HUES48 (cell line): ENCODE data around the gene FDX2.
"Not testable (repeated sequence)": the region's sequence is repeated elsewhere in the genome, so short reads cannot be mapped to it uniquely, and the experiment has no call there.

ENCODE experiments used
- H3K27ac ChIP-seq: one replicate; pipeline ENCODE4 v1.7.0; 2013; ENCODE audit warnings: low read depth, low read length, inconsistent platforms
- H3K27me3 ChIP-seq: 2 replicates; pipeline ENCODE4 v1.6.1; 2013; ENCODE audit warnings: mild to moderate bottlenecking, low read length; ENCODE audit not compliant: control insufficient read depth, insufficient read depth
- H3K36me3 ChIP-seq: 2 replicates; pipeline ENCODE4 v1.6.1; 2013; ENCODE audit warnings: low read length; ENCODE audit not compliant: control insufficient read depth, insufficient read depth
- H3K4me1 ChIP-seq: 2 replicates; pipeline ENCODE4 v1.6.1; 2013; ENCODE audit warnings: mild to moderate bottlenecking, low read length; ENCODE audit not compliant: control insufficient read depth, insufficient read depth
- H3K4me3 ChIP-seq: 2 replicates; pipeline ENCODE4 v1.5.1; 2013; ENCODE audit warnings: mild to moderate bottlenecking, low read depth, low read length
- H3K9ac ChIP-seq: 2 replicates; pipeline ENCODE4 v1.6.1; 2013; ENCODE audit warnings: mild to moderate bottlenecking, low read depth, low read length, moderate library complexity
- H3K9me3 ChIP-seq: 2 replicates; pipeline ENCODE4 v1.6.1; 2013; ENCODE audit warnings: low read length; ENCODE audit not compliant: control insufficient read depth, insufficient read depth

FDX2 gene

GRCh38 chr19:10344780-10345179 is 29.0 kb upstream of the FDX2 start:
- no peaks in the 10 kb centered on the region for H3K9me3 ChIP-seq

GRCh38 chr19:10343495-10343894 is 27.7 kb upstream of the FDX2 start:
- H3K27ac ChIP-seq = no peak overlapping the region
- H3K9ac ChIP-seq = no peak overlapping the region
- no peak overlapping the region for H3K4me3 ChIP-seq
- H3K9me3 ChIP-seq = no peaks in the 10 kb centered on the region
- H3K36me3 ChIP-seq = no peaks in the 10 kb centered on the region
- peaks cover 10% of the 10 kb centered on the region; the same call in 1 of the 2 replicates for H3K4me1 ChIP-seq
- H3K27me3 ChIP-seq = no peaks in the 10 kb centered on the region

More at GRCh38 chr19:10344780-10345179, 29.0 kb upstream of the FDX2 start:
- Histone ChIP-seq H3K36me3 (peaks cover 2% of the 10 kb centered on the region), H3K27me3 (no peaks in the 10 kb centered on the region), H3K4me3 (no peak overlapping the region), H3K4me1 (no peaks in the 10 kb centered on the region), H3K9ac (no peak overlapping the region), H3K27ac (no peak overlapping the region)

DNA sequence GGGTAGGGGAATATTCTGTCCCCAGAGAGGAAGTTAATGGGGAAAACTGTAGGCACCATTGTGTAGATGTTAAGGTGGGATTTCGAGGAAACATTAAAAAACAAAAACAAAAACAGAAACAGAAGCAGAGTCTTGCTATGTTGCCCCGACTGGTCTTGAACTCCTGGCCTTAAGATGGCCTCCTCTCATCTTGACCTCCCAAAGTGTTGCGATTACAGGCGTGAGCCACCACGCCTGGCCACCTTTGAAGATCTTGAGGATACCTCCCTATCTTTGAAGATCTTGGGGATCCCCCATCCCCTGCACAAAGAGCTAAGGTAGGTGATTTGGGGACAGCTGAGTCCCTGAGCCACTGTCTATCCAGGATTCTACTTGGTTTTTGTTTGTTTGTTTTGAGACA is 24.2 kb upstream of the FDX2 start:
- Histone ChIP-seq H3K9ac (no peak overlapping the region), H3K4me3 (no peak overlapping the region), H3K9me3 (no peaks in the 10 kb centered on the region), H3K27ac (no peak overlapping the region), H3K4me1 (peaks cover 14% of the 10 kb centered on the region; the same call in 1 of the 2 replicates), H3K27me3 (no peaks in the 10 kb centered on the region), H3K36me3 (no peaks in the 10 kb centered on the region)

DNA sequence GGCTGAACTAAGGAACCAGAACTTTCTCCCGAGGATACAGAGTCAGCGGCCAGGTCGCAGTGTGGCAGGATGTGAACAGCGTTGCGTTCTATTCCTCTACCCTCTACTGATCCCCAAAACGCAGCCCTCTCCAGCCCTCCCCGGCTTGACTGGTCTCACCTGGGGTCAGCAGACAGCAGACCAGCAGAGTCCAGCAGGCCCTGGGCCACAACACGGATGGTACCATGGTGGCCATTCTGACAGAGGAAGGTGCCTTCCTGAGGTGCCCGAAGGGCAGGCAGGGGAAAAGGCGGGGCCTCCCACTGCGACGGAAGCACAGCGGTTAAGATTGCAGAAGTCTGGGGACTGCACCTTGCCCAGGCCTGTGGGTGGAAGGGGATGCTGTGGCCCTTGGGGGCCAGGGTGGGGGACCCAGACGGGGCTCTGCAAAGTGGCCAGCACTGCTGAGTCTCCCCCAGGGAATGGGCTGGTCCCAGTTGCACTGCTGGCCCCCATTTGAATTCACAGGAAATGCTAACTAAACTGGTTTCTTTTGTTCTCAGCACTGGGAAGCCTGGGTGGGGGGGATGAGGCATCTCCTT is 23.7 kb upstream of the FDX2 start, which contains the start of gene ICAM3:
Gene ICAM3, minus strand, starts transcription at position 245 of the 581 bp plus-strand sequence. Its CDS starts 10 bp downstream, at position 235.
- H3K4me1 ChIP-seq = peaks cover 15% of the 10 kb centered on the region; the same call in 1 of the 2 replicates
- H3K36me3 ChIP-seq = no peaks in the 10 kb centered on the region
- peaks cover 2% of the 10 kb centered on the region; the same call in 1 of the 2 replicates for H3K27me3 ChIP-seq
- no peak within 1 kb of the TSS for H3K27ac ChIP-seq
- no peak within 1 kb of the TSS for H3K4me3 ChIP-seq
- peak within 1 kb of the TSS; percentile 34 for H3K9ac ChIP-seq
- no peaks in the 10 kb centered on the region for H3K9me3 ChIP-seq

GRCh38 chr19:10338940-10339339 is 23.1 kb upstream of the FDX2 start:
- Histone ChIP-seq H3K36me3 (no peaks in the 10 kb centered on the region), H3K27me3 (peaks cover 6% of the 10 kb centered on the region; the same call in 1 of the 2 replicates), H3K4me3 (no peak overlapping the region), H3K27ac (no peak overlapping the region), H3K9me3 (no peaks in the 10 kb centered on the region), H3K9ac (peak overlapping the region; percentile 34), H3K4me1 (peaks cover 18% of the 10 kb centered on the region; the same call in 1 of the 2 replicates)

DNA sequence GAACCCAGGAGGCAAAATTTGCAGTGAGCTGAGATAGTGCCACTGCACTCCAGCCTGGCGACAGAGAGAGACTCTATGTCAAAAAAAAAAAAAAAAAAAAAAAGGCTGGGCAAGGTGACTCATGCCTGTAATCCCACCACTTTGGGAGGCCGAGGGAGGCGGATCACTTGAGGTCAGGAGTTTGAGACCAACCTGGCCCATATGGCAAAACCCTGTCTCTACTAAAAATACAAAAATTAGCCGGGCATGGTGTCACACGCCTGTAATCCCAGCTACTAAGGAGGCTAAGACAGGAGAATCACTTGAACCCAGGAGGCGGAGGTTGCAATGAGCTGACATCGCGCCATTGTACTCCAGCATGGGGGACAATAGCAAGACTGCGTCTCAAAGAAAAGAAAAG is 20.9 kb upstream of the FDX2 start:
- not testable (repeated sequence) for H3K27ac ChIP-seq, H3K27me3 ChIP-seq, H3K9me3 ChIP-seq, H3K4me3 ChIP-seq, H3K36me3 ChIP-seq, H3K9ac ChIP-seq
- peaks cover 22% of the 10 kb centered on the region for H3K4me1 ChIP-seq

DNA sequence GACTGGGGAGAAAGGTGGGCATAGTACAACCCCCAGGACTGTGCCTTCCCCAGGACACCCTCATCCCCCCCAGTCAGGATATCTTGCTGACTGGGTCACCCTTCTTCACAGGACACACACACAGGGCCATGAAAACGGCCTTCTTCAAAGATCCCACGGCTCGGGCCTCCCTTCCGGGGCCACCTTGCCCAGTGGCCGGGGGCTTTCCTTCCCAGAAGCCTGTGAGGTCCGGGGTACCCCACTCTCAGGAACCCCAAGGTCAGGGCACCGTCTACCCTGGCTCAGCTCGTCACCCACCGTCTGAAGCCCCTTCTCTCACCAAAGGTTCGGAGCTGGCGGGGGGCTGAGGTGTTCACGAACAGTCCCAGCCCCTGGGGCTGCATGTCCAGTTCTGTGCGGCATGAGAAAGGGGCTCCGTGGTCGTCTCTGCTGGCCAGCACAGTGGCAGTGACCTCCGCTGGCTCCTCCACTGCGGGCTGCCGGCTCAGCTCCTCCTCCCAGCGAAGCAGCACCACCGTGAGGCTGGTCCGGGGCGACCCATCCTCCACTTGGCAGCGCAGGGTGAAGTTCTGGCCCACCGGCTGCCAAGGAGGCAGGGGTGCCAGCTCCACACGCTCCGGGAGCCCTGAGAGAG is 19.7 kb upstream of the FDX2 start:
- Histone ChIP-seq H3K4me1 (peaks cover 22% of the 10 kb centered on the region), H3K27ac (no peak overlapping the region), H3K27me3 (peaks cover 6% of the 10 kb centered on the region; the same call in 1 of the 2 replicates), H3K9ac (no peak overlapping the region), H3K9me3 (no peaks in the 10 kb centered on the region), H3K36me3 (peaks cover 4% of the 10 kb centered on the region), H3K4me3 (no peak overlapping the region; the same call in 1 of the 2 replicates)

DNA sequence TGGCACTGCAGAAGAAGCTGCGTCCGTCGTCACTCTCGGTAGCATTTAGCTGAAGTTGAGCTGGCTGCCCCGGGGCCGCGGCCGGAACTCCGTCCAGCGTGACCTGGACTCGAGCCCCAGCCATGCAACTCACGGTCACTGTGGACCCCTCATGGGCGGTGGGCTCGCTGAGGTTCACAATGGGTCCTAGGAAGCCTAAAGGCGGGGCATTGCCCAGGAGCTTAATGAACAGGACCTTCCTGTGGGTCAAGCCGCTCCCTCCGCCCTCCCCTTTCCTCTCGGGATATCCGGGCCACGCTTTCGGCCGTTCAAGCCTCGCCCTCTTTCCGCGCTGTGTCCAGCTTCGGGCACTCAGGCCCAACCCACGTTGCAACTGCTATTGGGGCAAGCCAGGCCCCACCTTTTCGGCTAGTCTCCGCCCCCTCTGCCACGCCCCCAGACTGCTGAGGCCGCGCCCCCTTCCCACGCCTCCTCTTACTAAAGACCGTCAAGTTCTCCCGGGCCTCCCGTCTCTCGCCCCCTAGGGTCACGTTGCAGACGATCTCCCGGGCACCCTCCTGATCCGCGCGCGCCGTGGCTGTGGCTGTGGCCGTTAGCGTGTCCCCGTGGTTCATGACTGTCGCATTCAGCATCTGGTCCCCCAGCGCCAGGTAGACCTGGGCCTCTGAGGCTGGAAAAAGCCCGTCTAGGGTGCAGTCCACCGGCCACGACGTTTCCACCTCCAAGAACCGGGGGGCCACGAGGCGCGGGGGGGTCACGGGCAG is 19.0 kb upstream of the FDX2 start:
- peaks cover 22% of the 10 kb centered on the region for H3K4me1 ChIP-seq
- H3K27ac ChIP-seq = no peak overlapping the region
- H3K27me3 ChIP-seq = peaks cover 6% of the 10 kb centered on the region; the same call in 1 of the 2 replicates
- no peak overlapping the region for H3K9ac ChIP-seq
- peaks cover 11% of the 10 kb centered on the region for H3K36me3 ChIP-seq
- H3K4me3 ChIP-seq = peak overlapping the region; percentile 90
- no peaks in the 10 kb centered on the region for H3K9me3 ChIP-seq

DNA sequence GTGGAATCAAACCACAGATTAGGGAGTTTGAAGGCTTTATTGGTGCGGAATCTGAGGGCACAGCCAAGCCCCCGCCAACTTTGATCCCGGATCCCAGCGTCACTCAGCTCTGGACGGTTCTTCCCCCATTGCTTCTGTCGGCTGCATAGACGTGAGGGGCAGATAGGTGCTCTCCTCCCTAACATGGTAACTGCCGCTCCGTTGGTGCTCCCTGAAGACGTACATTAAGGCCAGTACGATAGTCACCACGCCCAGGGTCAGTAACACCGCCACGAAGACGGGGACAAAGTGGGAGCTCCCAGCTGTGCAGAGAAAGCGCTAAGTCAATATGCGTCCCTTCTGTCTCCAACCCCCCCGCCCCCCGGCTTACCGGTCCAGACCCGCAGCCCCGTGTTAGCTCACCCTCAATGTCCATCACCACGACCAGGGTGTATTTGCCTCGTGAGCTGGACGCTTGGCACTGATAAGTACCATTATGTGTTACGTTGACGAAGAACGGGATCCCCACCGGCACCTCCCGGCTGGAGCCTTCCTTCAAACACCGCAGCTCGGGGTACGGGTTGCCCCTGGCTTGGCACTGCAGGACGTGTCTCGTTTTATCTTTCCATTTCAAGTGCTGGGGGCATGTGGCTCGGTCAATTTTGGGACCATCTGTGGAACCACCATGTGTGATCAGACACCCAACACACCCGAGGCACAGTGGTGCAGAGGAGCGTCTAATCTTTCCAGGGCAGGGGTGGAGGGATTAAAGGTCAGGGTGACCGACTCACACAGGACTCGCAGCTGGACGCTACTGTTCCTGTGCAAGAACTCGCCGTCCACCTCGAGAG is 18.2 kb upstream of the FDX2 start:
- Histone ChIP-seq H3K4me1 (peaks cover 15% of the 10 kb centered on the region), H3K9me3 (no peaks in the 10 kb centered on the region), H3K27ac (peak overlapping the region; percentile 16), H3K4me3 (peak overlapping the region; percentile 90), H3K27me3 (peaks cover 6% of the 10 kb centered on the region; the same call in 1 of the 2 replicates), H3K9ac (no peak overlapping the region), H3K36me3 (peaks cover 19% of the 10 kb centered on the region)

DNA sequence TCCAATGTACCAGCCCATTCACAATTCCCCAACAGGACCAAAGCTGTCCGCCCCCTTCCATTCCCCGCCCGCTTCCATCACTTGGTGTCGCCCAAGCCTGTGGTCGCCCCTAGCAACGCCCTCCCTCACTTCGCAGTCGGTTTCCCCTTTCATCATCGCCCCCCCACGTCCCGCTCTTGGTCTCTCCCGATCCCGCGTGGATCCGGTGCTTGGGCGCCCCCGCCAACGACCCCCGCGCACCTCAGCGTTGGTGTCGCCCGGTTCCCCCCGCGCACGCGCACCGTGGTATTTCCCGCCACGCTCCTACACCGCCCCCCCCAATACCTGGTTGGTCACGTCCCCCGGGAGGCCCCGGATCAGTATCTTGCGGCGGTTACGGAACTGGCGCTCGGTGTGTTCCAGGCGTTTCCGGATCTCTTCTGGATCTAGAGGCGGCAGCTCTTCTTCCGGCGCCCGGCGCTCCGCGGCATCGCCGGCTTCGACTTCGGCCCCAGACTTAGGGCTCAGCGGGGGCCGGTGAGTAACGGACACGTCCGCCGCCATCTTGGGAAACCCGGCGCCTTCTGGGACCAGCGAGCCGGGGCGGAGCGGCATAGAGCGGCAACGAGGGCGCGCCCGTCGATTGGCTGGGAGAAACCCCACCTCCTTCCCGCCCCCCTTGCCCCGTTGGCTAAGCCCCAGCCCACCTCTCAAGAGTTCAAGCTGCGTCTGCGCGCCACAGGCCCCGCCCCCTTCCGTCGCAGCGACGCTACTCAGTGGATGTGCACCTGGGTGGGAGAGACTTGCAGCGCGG is 17.3 kb upstream of the FDX2 start, which contains the start of gene RAVER1:
Gene RAVER1, minus strand, starts transcription at position 565 of the 793 bp plus-strand sequence. Its CDS starts 22 bp downstream, at position 543.
- Histone ChIP-seq H3K36me3 (peaks cover 27% of the 10 kb centered on the region), H3K4me3 (peak within 1 kb of the TSS; percentile 90), H3K27ac (peak within 1 kb of the TSS; percentile 96), H3K4me1 (peaks cover 12% of the 10 kb centered on the region), H3K9me3 (no peaks in the 10 kb centered on the region), H3K27me3 (peaks cover 6% of the 10 kb centered on the region; the same call in 1 of the 2 replicates), H3K9ac (peak within 1 kb of the TSS; percentile 84)
